NCI-H2029 (cell line): ENCODE results near the gene SORCS2.

ENCODE experiments used
- DNase-seq: peaks from one replicate; lab custom pipeline; 2025; lab: John Stamatoyannopoulos, UW

SORCS2 gene

DNA sequence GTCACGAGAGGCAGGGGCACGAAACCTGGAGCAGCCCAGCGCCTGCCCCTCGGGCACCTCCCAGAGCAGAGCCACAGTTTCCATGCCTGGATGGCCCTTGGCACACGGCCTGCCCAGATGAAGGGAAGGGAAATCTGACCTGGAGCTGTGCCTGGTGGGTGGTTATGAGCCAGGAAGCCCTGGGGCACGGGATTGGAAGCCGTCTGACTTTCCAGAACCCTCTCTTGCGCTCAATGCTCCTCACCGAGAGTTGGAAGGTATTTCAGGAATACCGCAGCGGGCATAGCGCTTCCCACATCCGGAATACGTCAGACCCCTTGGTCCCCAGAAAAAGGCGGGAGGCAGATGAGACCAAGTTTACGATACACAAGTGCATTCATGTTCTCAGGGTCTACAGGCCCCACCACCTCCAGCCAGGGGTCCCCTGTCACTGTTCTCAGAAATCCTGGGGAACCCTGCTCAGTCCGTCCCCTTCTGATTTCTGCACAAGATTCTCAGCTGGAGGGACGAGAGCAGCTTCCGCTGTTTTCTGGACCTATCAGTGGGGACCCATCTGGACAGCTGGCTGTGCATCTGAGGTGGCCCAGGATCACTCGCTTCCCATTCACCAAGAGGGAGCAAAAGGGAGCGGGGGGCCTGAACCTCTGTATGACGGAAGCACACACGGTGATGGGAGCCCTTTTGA lies 574.5 kb downstream of the SORCS2 start:
- peak; percentile 55 for DNase-seq

GRCh38 chr4:7767526-7767925 lies 575.2 kb downstream of the SORCS2 start:
- no peak for DNase-seq

- no peak for DNase-seq
Measured at GRCh38 chr4:7767966-7768365, 575.6 kb downstream of the SORCS2 start.

DNA sequence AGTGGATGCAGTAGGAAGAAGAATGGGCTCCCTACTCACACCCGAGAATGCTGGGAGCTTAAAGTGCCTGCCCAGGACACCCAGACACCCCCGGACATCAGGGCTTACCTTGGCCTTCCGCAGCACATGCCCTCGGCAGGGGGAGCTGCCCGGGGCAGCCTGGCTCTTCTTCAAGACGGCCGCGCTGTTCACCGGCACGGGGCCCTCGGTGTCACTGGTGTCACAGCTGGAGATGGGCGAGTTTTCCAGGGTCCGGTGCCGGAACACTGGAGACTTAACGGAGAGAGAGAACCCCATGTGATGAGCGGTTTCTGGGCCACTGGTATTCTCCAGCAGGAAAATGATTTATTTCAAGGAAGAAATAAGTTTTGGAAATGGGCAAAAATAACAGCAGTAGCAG lies 576.4 kb downstream of the SORCS2 start:
- DNase-seq = no peak

- no peak for DNase-seq
Measured at GRCh38 chr4:7769396-7770223, 577.3 kb downstream of the SORCS2 start.

DNA sequence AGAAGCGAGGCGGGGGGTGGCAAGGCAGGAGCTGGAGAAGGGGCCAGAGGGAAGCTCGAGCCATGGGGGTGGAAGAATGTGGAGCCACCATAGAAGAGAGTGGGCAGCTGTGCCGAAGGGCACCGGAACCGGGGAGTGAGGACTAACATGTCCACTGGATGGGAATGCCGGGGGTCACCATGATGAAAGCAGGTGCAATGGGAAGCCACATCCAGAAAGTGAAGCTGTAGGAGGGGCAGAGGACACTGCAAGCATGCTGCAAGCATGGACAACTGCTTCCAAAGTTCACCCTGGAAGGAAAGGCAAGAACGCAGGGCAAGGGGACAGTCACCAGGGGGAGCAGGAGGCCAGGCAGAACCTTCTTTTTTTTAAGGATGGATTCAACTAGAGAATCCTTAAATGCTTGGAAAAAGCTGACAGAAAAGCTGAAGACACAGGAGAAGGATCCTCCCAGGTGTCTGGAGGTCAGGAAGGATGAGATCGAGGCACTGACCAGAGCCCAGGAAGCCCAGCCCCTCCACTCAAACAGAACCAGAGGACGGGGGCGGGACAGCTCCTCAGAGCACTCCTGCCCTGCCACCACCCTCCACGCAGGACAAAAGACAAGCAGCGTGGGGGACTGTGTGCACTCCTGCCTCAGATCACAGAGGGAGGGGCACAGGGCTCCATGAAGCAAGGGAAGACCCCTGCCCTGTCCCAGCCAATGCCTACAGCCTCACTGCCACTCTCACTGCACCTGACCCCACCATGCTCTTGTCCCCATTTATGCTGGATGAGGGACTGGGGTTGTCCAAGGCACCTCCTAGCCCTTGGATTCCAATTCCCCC lies 578.1 kb downstream of the SORCS2 start:
- DNase-seq = no peak

DNA sequence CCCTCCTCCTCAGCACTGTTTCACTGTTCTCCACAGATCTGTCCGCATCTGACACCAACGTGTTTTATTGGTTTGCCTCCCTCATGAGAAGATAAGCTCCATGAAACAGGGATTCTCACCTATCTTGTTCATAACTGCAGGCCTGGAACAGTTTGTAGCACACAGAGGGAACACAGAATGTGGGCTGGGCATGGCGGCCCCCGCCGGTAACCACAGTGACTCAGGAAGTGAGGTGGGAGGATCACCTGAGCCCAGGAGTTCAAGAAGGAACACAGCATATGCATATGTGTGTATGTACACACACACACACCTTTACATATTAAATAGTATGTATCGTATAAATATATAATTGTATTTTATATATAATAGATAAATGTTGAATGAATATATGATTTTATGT lies 578.7 kb downstream of the SORCS2 start:
- DNase-seq = no peak

DNA sequence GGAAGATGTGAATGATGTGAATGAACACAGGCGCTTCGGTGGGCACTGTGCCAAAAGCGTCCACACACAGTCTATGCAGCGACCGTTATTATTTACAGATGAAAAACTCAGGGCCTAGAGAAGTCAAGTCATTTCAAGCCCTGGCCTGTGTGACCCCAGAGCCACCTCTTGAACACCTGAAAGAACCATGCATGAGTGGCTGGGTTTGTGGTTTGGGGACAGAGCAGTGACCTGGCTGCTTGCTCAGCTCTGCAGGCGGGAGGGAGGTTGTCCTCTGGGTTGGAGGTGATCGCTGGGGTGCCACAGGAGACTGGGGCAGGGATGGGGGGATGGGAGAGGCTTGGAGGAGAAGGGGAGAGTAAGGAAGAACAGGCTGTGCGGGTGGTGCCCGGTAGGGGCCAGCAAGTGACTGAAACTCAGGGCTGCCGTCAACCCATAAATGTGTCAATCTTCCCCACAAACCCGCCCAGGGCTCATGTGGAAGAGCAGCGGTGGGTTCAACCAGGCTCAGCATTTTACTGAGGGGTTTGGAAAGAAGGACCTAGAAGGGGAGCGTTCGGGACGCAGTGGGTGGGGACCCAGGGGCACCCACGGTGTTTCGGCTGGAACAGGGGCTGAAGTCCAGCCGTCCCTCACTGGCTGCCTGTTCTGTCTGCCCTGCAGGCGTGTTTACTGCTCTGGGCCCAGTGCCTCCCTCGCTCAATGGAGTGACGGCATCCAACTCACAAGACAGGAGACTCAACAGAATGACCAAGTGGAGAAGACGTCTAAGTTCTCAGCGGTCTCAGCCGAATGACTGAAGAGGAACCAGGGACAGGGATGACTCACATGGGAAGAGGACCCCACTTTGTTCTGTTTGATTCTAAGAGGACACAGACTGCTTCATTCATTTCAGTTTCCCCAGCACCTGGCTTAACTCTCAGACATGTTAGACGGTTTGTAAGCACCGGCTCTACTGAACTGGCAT lies 579.5 kb downstream of the SORCS2 start:
- DNase-seq = no peak

- no peak for DNase-seq
Measured at GRCh38 chr4:7772711-7773385, 580.5 kb downstream of the SORCS2 start.

GRCh38 chr4:7773401-7774180 lies 581.3 kb downstream of the SORCS2 start:
- no peak for DNase-seq

DNA sequence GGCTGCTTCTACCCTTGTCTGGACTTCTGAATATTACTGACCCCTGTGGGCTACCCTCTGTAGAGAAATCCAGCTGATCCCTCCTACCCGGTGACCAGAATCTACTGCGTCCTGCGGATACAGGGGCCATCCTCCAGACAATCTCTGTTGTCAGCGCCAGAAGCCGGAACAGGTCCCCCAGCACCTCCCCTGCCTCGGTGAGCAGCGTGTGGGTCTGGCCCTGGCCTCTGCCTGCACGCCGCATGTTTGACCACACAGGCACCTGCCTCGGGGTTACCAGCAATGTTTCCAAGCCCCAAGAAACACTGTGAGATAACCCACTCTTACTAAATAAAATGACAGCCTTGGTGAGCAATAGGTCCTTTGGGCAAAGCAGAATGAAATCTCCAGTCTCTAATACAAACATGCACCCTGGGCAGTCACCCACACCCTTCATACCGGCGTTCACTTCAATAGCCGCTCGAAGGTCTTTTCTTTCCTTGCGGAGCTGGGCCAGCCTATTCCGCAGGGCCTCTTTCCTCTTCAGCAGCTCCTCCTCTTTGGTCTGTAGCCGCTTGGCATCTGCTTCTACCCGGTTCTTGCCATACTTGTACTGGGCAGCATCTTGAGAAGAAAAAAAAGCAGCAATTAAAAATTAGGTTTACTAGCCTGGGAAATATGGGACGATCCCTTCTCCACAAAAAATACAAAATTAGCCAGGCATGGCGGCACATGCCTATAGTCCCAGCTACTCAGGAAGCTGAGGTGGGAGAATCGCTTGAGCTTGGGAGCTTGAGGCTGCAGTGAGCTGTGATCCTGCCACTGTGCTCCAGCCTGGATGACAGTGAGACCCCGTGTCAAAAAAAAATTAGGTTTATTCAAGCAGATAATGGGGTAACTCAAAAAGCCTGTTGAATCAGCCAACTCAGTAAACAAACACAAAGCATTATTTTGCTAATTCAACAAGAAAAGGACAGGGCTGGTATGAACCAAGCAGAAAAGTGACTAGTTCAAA lies 582.3 kb downstream of the SORCS2 start:
- DNase-seq = no peak

DNA sequence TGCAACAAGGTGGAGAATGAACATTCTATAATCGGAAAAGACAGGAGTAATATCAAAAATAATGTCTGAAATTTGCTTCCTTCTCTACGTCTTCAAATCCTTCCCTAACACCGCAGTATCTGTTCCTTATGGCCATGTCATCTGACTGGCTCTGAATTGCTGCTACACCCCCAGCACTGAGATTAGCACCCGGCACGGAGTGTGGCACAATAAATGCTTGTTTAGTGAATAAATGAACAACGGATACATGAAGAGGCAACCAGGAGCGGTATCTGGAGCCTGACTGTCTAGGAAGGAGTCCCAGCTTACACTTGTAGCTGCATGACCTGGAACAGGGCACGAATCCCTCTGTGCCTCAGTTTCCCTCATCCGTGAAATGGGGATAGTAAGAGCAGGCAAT lies 583.1 kb downstream of the SORCS2 start:
- no peak for DNase-seq

GRCh38 chr4:7777017-7777710 lies 584.8 kb downstream of the SORCS2 start:
- DNase-seq = peak; percentile 42

DNA sequence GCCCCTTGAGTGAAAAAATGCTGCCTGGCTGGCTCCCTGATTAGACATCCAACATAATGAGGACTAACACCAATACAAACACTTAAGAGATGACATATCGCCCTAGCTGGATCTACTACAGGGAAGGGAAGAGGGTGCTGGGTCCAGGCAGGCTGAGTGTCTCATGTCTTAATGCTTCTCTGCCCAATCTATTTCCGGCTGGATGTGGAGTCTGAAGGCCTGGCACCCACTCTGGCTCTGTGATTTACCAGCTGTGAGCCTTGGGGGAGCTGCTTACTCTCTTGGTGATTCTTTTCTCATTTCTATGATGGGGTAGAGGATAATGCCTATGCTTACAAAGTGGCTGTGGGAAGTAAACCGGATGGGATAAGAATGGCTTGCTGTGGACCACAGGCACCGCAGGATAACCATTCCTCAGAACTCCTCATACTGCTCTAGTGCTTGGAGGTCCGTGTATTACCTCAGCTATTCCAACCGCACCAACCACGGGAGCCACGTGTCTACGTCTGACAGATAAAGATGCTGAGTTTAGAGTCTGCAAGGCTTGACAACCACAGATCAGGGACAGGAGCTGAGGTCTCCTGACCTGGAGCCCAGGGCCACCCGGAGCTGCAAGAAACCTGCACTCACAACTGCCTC lies 585.7 kb downstream of the SORCS2 start:
- no peak for DNase-seq

- DNase-seq = no peak
Measured at GRCh38 chr4:7778510-7779431, 586.4 kb downstream of the SORCS2 start.

GRCh38 chr4:7779432-7779768 lies 587.1 kb downstream of the SORCS2 start:
- DNase-seq = no peak
